Fibroblast of lung (primary cell): ENCODE results near the gene KCNIP4. TPM values are rescaled to one million over a fixed set of nuclear protein-coding genes. Genes with fewer than 3 reads are reported as not detected.

Experiments used
- DNase-seq, 2 donors: peaks; one replicate each; pipeline versions ENCODE4 v3.0.0 to v3.0.0-alpha.2; 2010; ENCODE audit warnings: low read depth in 2 of 2
- H2AFZ ChIP-seq: 2 replicates; pipeline ENCODE4 v1.5.1; 2012; ENCODE audit warnings: low read length, control low read depth, inconsistent platforms
- H3K27ac ChIP-seq: 2 replicates; pipeline ENCODE4 v1.5.1; 2011; ENCODE audit warnings: low read length, control low read depth; ENCODE audit not compliant: insufficient read depth
- H3K27me3 ChIP-seq: 2 replicates; pipeline ENCODE4 v1.5.1; 2011; ENCODE audit warnings: mild to moderate bottlenecking, low read length; ENCODE audit not compliant: control insufficient read depth, insufficient read depth
- H3K36me3 ChIP-seq: 2 replicates; pipeline ENCODE4 v1.5.1; 2011; ENCODE audit warnings: low read length; ENCODE audit not compliant: control insufficient read depth, insufficient read depth
- H3K4me1 ChIP-seq: 2 replicates; pipeline ENCODE4 v1.5.1; 2011; ENCODE audit warnings: low read length; ENCODE audit not compliant: control insufficient read depth, insufficient read depth; ENCODE audit errors: extremely low read depth
- H3K4me2 ChIP-seq: 2 replicates; pipeline ENCODE4 v1.5.1; 2011; ENCODE audit warnings: low read length, control low read depth; ENCODE audit not compliant: insufficient read depth; ENCODE audit errors: extremely low read depth
- H3K4me3 ChIP-seq, 4 experiments: fragments of 200-600 bp in 1 of 4; sonication (generic) in 1 of 4; replicated peaks in 1 of 4; 2 replicates each; pipeline ENCODE4 v1.5.1; 2011 to 2016; ENCODE audit warnings: low read length in 4 of 4, low read depth in 3 of 4, mild to moderate bottlenecking in 3 of 4, control low read depth in 2 of 4, inconsistent platforms in 1 of 4, mixed read lengths in 1 of 4; ENCODE audit not compliant: insufficient read depth in 1 of 4; ENCODE audit errors: control extremely low read depth in 1 of 4
- H3K79me2 ChIP-seq: 2 replicates; pipeline ENCODE4 v1.5.1; 2012; ENCODE audit warnings: mild to moderate bottlenecking, low read length, inconsistent platforms; ENCODE audit not compliant: control insufficient read depth, insufficient read depth
- H3K9ac ChIP-seq: 2 replicates; pipeline ENCODE4 v1.5.1; 2011; ENCODE audit warnings: mild to moderate bottlenecking, low read length, control low read depth; ENCODE audit not compliant: insufficient read depth
- H3K9me3 ChIP-seq: 2 replicates; pipeline ENCODE4 v1.5.1; 2012; ENCODE audit warnings: low read depth, low read length; ENCODE audit not compliant: control insufficient read depth, insufficient read depth
- H4K20me1 ChIP-seq: 2 replicates; pipeline ENCODE4 v1.5.1; 2011; ENCODE audit warnings: low read length; ENCODE audit not compliant: control insufficient read depth, insufficient read depth; ENCODE audit errors: extremely low read depth
- EZH2 ChIP-seq: IDR thresholded peaks from 2 replicates; pipeline ENCODE4 v1.5.1; 2012; ENCODE audit warnings: low read length, control low read depth, mild to moderate bottlenecking; ENCODE audit errors: missing control alignments
- polyA plus RNA-seq, 2 donors: library from polyadenylated mRNA; depleted of rRNA in 1 of 2; stranded (reverse) in 1 of 2; unstranded in 1 of 2; fragments of >200 nt; gene quantifications; 2 replicates each; pipeline ENCODE4 v1.2.1, GENCODE V29; 2011 to 2012; ENCODE audit warnings: missing spikeins in 1 of 2
- total RNA-seq: library from RNA; depleted of rRNA; stranded (reverse); fragments of >200 nt; gene quantifications from 2 replicates; pipeline ENCODE4 v1.2.1, GENCODE V29; 2014
- TF ChIP-seq, protein P1 (sequence below), 2 donors: IDR thresholded peaks in 1 of 2; conservative IDR thresholded peaks in 1 of 2; 1 replicate in 1 of 2; 2 replicates in 1 of 2; pipeline ENCODE4 v1.5.1; 2011 to 2012; ENCODE audit warnings: low read length in 2 of 2, control low read depth in 1 of 2, inconsistent platforms in 1 of 2, low read depth in 1 of 2, mild to moderate bottlenecking in 1 of 2

Gene KCNIP4
- total and polyA plus RNA-seq, 2 donors (not counting 1 experiment from before 2014, with no cell fraction given) = not detected

DNA sequence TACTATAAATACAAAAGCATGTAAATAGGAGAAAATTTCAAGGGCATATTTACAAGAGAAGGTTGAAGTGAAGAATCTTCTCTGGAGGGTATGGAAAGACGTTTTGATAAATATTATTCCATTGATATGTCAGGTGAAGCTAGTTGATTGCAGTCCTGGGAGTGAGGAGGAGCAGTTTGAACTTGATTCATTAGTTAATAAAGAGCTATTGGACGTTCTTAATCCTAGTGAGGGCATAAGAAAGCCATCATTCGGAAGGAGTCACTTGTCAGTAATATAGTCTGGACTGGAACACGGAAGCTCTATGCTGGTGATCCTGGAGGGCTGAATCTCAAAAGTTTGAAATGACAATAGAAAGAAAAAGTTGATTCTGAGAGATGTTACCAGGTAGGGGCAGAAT is 793.2 kb downstream of the KCNIP4 start:
- Histone ChIP-seq H3K79me2 (no peaks in the 10 kb centered on the region), H3K4me1 (no peaks in the 10 kb centered on the region), H2AFZ (no peak overlapping the region), H3K9me3 (no peaks in the 10 kb centered on the region), H3K27ac (no peak overlapping the region), H3K4me2 (no peak overlapping the region), H4K20me1 (no peaks in the 10 kb centered on the region), H3K27me3 (no peaks in the 10 kb centered on the region), H3K9ac (no peak overlapping the region), H3K36me3 (no peaks in the 10 kb centered on the region), H3K4me3 (no peak overlapping the region)
- TF ChIP-seq EZH2 = no peak
- TF ChIP-seq, protein P1, sequence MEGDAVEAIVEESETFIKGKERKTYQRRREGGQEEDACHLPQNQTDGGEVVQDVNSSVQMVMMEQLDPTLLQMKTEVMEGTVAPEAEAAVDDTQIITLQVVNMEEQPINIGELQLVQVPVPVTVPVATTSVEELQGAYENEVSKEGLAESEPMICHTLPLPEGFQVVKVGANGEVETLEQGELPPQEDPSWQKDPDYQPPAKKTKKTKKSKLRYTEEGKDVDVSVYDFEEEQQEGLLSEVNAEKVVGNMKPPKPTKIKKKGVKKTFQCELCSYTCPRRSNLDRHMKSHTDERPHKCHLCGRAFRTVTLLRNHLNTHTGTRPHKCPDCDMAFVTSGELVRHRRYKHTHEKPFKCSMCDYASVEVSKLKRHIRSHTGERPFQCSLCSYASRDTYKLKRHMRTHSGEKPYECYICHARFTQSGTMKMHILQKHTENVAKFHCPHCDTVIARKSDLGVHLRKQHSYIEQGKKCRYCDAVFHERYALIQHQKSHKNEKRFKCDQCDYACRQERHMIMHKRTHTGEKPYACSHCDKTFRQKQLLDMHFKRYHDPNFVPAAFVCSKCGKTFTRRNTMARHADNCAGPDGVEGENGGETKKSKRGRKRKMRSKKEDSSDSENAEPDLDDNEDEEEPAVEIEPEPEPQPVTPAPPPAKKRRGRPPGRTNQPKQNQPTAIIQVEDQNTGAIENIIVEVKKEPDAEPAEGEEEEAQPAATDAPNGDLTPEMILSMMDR (conservative IDR thresholded peaks at IDR 0.05 in 1 of 2, IDR thresholded peaks at IDR 0.05 in 1 of 2; ENCODE audit: low read depth in 1 of 2, low read length in 2 of 2) = no peak
- DNase-seq = no peak

GRCh38 chr4:21139327-21139726 is 809.2 kb downstream of the KCNIP4 start:
- no peak for DNase-seq
- no peak for TF ChIP-seq EZH2
- TF ChIP-seq, protein P1 (conservative IDR thresholded peaks at IDR 0.05 in 1 of 2, IDR thresholded peaks at IDR 0.05 in 1 of 2; ENCODE audit: low read depth in 1 of 2, low read length in 2 of 2) = no peak
- Histone ChIP-seq H3K36me3 (no peaks in the 10 kb centered on the region), H3K27ac (no peak overlapping the region), H3K27me3 (no peaks in the 10 kb centered on the region), H3K4me2 (no peak overlapping the region), H2AFZ (no peak overlapping the region), H4K20me1 (no peaks in the 10 kb centered on the region), H3K79me2 (no peaks in the 10 kb centered on the region), H3K9ac (no peak overlapping the region), H3K4me1 (no peaks in the 10 kb centered on the region), H3K4me3 (no peak overlapping the region), H3K9me3 (no peaks in the 10 kb centered on the region)

GRCh38 chr4:21136051-21136630 is 812.4 kb downstream of the KCNIP4 start:
- H3K4me2 ChIP-seq = no peak overlapping the region
- no peak for DNase-seq

More at GRCh38 chr4:21136051-21136630, 812.4 kb downstream of the KCNIP4 start:
- H2AFZ ChIP-seq = no peak overlapping the region
- no peaks in the 10 kb centered on the region for H3K9me3 ChIP-seq
- H4K20me1 ChIP-seq = no peaks in the 10 kb centered on the region
- H3K36me3 ChIP-seq = no peaks in the 10 kb centered on the region
- TF ChIP-seq EZH2 = no peak
- TF ChIP-seq, protein P1 (conservative IDR thresholded peaks at IDR 0.05 in 1 of 2, IDR thresholded peaks at IDR 0.05 in 1 of 2; ENCODE audit: low read depth in 1 of 2, low read length in 2 of 2) = no peak
- H3K4me3 ChIP-seq = no peak overlapping the region
- H3K79me2 ChIP-seq = no peaks in the 10 kb centered on the region
- H3K27me3 ChIP-seq = no peaks in the 10 kb centered on the region
- H3K27ac ChIP-seq = no peak overlapping the region
- H3K4me1 ChIP-seq = no peaks in the 10 kb centered on the region
- H3K9ac ChIP-seq = no peak overlapping the region
